Pancreas (tissue), 10 donors: Measurements from ENCODE around the gene MRPL39. TPM values are rescaled to one million over a fixed set of nuclear protein-coding genes. Genes with fewer than 3 reads are reported as not detected.
A peak's percentile ranks its signal among the peaks of the same experiment; 100 is the strongest.

Experiments
- ATAC-seq, 4 donors: fragments of 200-7000 bp; cut with Tn5 transposase; one replicate each; pipeline versions ENCODE4 v1.8.0 to v1.9.1; 2020; ENCODE audit warnings: mild to moderate bottlenecking in 4 of 4, moderate library complexity in 4 of 4
- DNase-seq, 6 donors: peaks; one replicate each; pipeline ENCODE4 v3.0.0-alpha.2; 2020
- FAIRE-seq: peaks from 2 replicates; lab custom pipeline; 2012; peaks lifted over from hg19 to GRCh38; lab: Jason Lieb, UNC
- H3K27ac ChIP-seq, 4 donors: fragments of 200-600 bp; sonication (generic); 1 replicate in 3 of 4; 2 replicates in 1 of 4; pipeline versions ENCODE4 v1.5.0 to v1.8.0; 2020
- H3K27me3 ChIP-seq, 4 donors: fragments of 200-600 bp; one replicate each; pipeline ENCODE4 v1.8.0; 2021
- H3K36me3 ChIP-seq, 3 donors: fragments of 200-600 bp; sonication (generic) in 1 of 3; one replicate each; pipeline versions ENCODE4 v1.5.0 to v1.8.0; 2020 to 2021
- H3K4me1 ChIP-seq, 3 donors: fragments of 200-600 bp; one replicate each; pipeline ENCODE4 v1.8.0; 2021
- H3K4me3 ChIP-seq, 4 donors: fragments of 200-600 bp; sonication (generic) in 2 of 4; one replicate each; pipeline versions ENCODE4 v1.5.0 to v1.8.0; 2020 to 2021
- H3K9me3 ChIP-seq, 4 donors: fragments of 200-600 bp; one replicate each; pipeline ENCODE4 v1.8.0; 2021
- WGBS, 2 donors: extraction: QIAGEN DNeasy Blood & Tissue Kit; methylation state at CpG; one replicate each; pipeline ENCODE4 v1.1.7; 2013; 5-methylcytosine and 5-hydroxymethylcytosine counted together
- intact Hi-C, 3 donors: fragments of 100-400 bp; cut with DNase I; formaldehyde crosslinking; loops; one replicate each; pipeline versions ENCODE4 v1.11.1 to v1.14.2; 2022
- polyA plus RNA-seq, 2 donors: library from polyadenylated mRNA; stranded (reverse); fragments of 200-250 nt; gene quantifications; one replicate each; pipeline ENCODE4 v1.2.3, GENCODE V29; 2013
- total RNA-seq, 6 donors: library from RNA; stranded (reverse); fragmentation: NEBNext Ultra II Directional in 4 of 6; extraction: Animal tissue kit (Norgen Biotek cat#: 25700) in 4 of 6; gene quantifications; one replicate each; pipeline versions ENCODE4 v1.2.1 to v1.2.4, GENCODE V29; 2021 to 2023
- TF ChIP-seq, protein P1 (sequence below), 4 donors: fragments of 200-600 bp; sonication (generic) in 3 of 4; IDR thresholded peaks; one replicate each; pipeline versions ENCODE4 v1.5.0 to v1.8.0; 2021; ENCODE audit warnings: antibody characterized with exemption in 4 of 4
- donor health status: healthy with polysubstance abuse.
- donor health status: DM: no; HTN: no; CAD: no; lungs with moderate emphysema.
- donor health status: DM: no; HTN: no; CAD: no.
- donor health status: control.
- donor health status: control.
- donor health status: Bipolar disorder and iron deficiency.
- donor health status: DM: yes; HTN: yes; CAD: no.
- donor health status: DM: no; HTN: no; CAD: no.
- donor health status: DM: no; HTN: no; CAD: no.
- donor health status: DM: yes; HTN: yes; CAD: no.

The MRPL39 gene
- total RNA-seq, result 10 to 100 TPM in 4 of 6 donors, 1 to 10 TPM in 2; 9.6 to 14.7 (median 12.9) TPM
- polyA plus RNA-seq, result 10 to 100 TPM; 10.6 to 16.9 TPM

DNA sequence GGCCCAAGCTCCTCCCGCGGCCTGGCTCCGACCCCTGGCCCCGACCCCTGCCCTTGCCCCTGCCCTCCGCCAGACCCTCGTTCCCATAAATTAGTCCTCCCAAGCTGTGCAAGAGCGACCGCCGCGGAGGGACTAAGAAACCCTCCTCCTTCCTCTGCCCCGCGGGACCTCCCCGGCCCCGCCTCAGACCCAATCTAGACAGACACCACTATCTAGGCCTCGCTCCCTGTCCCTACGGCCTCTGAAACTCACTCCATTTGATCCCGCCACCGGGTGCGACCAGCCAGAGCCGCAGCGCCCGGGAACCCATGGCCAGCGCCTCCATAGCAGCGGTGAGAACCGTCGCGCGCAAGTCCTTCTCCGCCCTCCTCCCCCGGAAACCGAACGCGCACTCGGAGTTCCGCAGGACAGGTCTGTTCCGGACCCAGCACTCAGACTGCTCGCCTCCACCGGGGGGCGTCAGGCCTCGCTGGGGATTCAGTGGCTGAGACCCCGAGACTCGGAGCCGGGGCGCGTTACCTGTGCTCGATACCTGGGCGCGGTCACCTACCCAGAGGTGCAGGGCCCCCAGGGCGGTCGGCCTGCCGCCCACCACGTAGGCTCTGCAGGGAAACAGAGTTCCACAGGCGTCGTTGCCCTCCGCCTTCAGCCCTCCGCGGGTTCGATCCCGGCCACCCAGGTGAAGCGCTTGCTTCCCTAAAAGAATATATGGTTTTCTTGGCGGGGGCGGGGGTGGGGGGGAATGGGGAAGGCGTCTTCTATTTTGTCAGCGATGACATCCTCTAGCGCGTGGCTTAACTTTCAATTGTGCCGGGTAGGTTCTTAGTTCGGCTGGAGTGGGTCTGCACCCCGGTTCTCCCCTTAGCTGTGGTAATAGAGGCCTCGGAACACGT lies at the start of gene MRPL39:
TSS of gene MRPL39 (minus strand) at position 331 of the 893 bp plus-strand sequence. CDS start at position 325, 6 bp downstream.
- WGBS, 2 donors, result 0% methylated on average over 65 to 71 of the region's 71 CpGs
- Histone ChIP-seq H3K9me3 (no peaks in the 10 kb centered on the region), H3K36me3 (no peaks in the 10 kb centered on the region), H3K4me1 (peaks cover 8 to 13% (median 11%) of the 10 kb centered on the region in 3 donors), H3K27me3 (no peaks in the 10 kb centered on the region), H3K27ac (peak within 1 kb of the TSS in 3 of 4 donors; percentile 66 to 73 (median 69)), H3K4me3 (peak within 1 kb of the TSS; percentile 75 to 97 (median 83))
- TF ChIP-seq, protein P1, sequence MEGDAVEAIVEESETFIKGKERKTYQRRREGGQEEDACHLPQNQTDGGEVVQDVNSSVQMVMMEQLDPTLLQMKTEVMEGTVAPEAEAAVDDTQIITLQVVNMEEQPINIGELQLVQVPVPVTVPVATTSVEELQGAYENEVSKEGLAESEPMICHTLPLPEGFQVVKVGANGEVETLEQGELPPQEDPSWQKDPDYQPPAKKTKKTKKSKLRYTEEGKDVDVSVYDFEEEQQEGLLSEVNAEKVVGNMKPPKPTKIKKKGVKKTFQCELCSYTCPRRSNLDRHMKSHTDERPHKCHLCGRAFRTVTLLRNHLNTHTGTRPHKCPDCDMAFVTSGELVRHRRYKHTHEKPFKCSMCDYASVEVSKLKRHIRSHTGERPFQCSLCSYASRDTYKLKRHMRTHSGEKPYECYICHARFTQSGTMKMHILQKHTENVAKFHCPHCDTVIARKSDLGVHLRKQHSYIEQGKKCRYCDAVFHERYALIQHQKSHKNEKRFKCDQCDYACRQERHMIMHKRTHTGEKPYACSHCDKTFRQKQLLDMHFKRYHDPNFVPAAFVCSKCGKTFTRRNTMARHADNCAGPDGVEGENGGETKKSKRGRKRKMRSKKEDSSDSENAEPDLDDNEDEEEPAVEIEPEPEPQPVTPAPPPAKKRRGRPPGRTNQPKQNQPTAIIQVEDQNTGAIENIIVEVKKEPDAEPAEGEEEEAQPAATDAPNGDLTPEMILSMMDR (IDR thresholded peaks at IDR 0.05), result peak in 2 of 4 donors; percentile 14 to 29
- FAIRE-seq (no peak), DNase-seq (peak; percentile 78 to 95 (median 84)), ATAC-seq (peak; percentile 96 to 99 (median 98))
- intact Hi-C loops, result no loop called here

DNA sequence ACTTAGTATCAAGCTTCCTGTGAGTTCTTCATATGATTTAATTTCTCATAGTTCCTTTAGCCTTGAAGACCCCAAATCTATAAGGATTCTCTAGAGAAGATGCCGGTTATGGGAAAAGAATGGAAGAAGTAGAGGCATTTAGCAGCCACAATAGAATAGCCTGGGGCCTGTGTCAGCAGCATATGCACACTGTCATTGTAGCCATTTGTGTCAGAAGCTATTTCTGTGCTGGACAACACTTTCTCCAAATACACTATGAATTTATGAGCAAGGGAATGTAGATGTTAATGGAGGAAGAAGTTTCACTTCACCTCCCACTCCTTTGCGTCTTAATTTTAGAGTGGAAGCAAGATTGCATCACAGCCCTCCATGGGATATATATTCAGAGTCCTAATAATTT lies 49.1 kb upstream of the MRPL39 start:
- ATAC-seq, result no peak
- intact Hi-C loops, result no loop called here
- H3K36me3 ChIP-seq, result no peaks in the 10 kb centered on the region
- no peaks in the 10 kb centered on the region for H3K9me3 ChIP-seq
- no peak overlapping the region for H3K4me3 ChIP-seq
- TF ChIP-seq, protein P1 (IDR thresholded peaks at IDR 0.05), result no peak
- no peaks in the 10 kb centered on the region for H3K27me3 ChIP-seq
- WGBS, 2 donors, result 81 to 92% methylated on average over 2 of the region's 2 CpGs
- DNase-seq, result no peak
- H3K4me1 ChIP-seq, result no peaks in the 10 kb centered on the region
- H3K27ac ChIP-seq, result no peak overlapping the region
- FAIRE-seq, result no peak

DNA sequence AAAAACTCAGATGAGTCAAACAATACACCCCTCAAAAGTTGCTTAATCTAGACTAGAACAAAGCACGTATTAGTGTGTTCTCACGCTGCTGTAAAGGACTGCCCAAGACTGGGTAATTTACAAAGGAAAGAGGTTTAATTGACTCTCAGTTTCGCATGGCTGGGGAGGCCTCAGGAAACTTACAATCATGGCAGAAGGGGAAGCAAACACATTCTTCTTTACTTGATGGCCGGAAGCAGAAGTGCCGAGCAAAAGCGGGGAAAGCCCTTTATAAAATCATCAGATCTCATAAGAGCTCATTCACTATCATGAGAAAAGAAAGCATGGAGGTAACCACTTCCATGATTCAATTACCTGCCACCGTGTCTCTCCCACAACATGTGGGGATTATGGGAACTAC lies 41.9 kb upstream of the MRPL39 start:
- DNase-seq, result no peak
- ATAC-seq, result no peak
- Histone ChIP-seq H3K27ac (no peak overlapping the region), H3K4me3 (no peak overlapping the region), H3K27me3 (no peaks in the 10 kb centered on the region), H3K9me3 (no peaks in the 10 kb centered on the region), H3K36me3 (no peaks in the 10 kb centered on the region), H3K4me1 (no peaks in the 10 kb centered on the region)
- no peak for FAIRE-seq
- TF ChIP-seq, protein P1 (IDR thresholded peaks at IDR 0.05), result no peak
- intact Hi-C loops, result no loop called here
- 74 to 77% methylated on average over 7 of the region's 7 CpGs for WGBS, 2 donors

DNA sequence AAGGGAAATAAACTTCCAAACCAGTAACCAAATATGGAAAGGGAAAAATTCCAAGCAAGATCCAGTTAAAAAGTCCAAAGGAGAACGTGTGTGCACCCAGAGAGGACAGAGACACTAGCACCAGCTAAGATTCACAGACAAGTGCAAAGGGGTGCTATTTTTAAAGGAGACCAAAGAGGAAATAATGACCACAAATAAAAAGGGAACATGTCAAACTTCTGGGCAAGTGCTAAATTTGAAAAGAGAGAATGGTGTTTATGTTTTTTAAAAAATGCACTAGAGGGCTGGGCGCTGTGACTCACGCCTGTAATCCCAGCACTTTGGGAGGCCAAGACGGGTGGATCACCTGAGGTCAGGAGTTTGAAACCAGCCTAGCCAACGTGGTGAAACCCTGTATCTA lies 40.4 kb upstream of the MRPL39 start:
- no peak overlapping the region for H3K4me3 ChIP-seq
- no peaks in the 10 kb centered on the region for H3K9me3 ChIP-seq
- no peaks in the 10 kb centered on the region for H3K27me3 ChIP-seq
- TF ChIP-seq, protein P1 (IDR thresholded peaks at IDR 0.05), result no peak
- H3K4me1 ChIP-seq, result no peaks in the 10 kb centered on the region
- intact Hi-C loops, result no loop called here
- FAIRE-seq, result no peak
- no peaks in the 10 kb centered on the region for H3K36me3 ChIP-seq
- ATAC-seq, result peak in 1 of 4 donors; percentile 38
- DNase-seq, result no peak
- no peak overlapping the region for H3K27ac ChIP-seq
- WGBS, 2 donors, result 56 to 65% methylated on average over 5 of the region's 5 CpGs

DNA sequence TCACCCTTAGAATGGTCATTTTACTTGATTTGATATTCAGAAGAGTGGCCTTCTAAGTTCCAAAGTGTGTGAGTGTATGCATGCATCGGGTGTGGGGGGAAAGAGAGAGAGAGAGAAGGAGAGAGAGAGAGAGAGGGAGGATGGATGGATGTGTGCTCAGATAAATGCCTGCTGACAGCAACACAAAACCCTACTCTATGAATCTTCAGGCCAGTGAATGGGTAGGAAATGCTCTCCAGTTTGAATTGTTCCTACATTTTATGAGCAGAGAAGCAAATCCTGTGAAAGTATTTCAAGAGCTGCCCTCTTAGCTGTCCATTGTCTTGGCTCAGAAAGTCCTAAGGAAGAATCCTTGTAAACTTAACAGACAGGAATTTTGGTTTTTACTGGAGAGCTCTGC lies 39.2 kb upstream of the MRPL39 start:
- TF ChIP-seq, protein P1 (IDR thresholded peaks at IDR 0.05), result no peak
- WGBS, 2 donors, result 39 to 63% methylated on average over 1 of the region's 1 CpG
- FAIRE-seq, result no peak
- ATAC-seq, result no peak
- Histone ChIP-seq H3K4me3 (no peak overlapping the region), H3K27me3 (no peaks in the 10 kb centered on the region), H3K4me1 (no peaks in the 10 kb centered on the region), H3K27ac (no peak overlapping the region), H3K36me3 (no peaks in the 10 kb centered on the region), H3K9me3 (no peaks in the 10 kb centered on the region)
- DNase-seq, result no peak
- intact Hi-C loops, result no loop called here
